Measurements from ENCODE around the gene LRMDA. TPM values are rescaled to one million over a fixed set of nuclear protein-coding genes. Genes with fewer than 3 reads are reported as not detected.

The LRMDA gene
- total RNA-seq, 3 donors from 2014 or later: 8.3 to 17.1 (median 11.1) TPM

DNA sequence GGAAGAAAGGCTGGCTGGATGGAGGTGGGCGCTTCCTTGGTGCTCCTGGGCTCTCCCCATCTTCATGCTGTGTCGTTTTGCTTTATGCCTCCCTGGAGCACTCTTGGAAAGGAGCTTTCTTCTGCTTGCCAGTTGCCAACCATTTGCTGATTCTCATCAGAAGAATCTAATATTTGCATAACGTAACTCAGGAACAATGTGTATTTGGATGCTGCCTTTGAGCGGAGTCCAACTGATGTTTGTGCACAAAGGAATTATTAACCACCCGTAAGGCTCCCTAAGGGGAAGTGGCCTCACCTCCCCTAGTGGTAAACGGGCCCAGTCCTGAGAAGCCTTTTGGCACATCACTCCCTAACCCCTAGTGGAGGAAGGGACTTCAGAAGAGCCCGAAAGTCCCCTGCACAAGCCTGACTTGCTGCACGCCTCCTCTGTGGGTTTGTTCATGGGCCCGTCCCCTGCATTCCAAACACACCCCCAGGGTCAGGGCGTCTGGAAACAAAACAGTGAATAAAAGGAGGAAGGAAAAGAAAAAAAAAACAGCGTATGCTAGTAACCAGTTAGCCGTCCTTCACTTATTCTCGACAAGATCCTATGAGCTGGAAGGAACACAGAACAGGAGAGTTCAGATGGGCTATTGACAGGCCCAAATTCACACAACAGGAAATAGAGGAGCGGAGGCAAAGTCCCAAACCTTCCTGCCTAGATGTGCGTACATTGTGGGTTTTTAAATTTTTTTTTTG is 602.2 kb downstream of the LRMDA start:
- DNase-seq (ENCODE audit: low spot score in 2 of 2): peak in 1 of 2 donors; percentile 40
- peaks cover 4 to 5% of the 10 kb centered on the region in 2 donors for H3K9me3 ChIP-seq
- H3K27me3 ChIP-seq: no peaks in the 10 kb centered on the region
- peak overlapping the region; percentile 34 to 49 for H3K27ac ChIP-seq
- H3K4me3 ChIP-seq: peak overlapping the region in 1 of 3 donors; percentile 11
- H3K36me3 ChIP-seq: no peaks in the 10 kb centered on the region
- TF ChIP-seq, protein P1, sequence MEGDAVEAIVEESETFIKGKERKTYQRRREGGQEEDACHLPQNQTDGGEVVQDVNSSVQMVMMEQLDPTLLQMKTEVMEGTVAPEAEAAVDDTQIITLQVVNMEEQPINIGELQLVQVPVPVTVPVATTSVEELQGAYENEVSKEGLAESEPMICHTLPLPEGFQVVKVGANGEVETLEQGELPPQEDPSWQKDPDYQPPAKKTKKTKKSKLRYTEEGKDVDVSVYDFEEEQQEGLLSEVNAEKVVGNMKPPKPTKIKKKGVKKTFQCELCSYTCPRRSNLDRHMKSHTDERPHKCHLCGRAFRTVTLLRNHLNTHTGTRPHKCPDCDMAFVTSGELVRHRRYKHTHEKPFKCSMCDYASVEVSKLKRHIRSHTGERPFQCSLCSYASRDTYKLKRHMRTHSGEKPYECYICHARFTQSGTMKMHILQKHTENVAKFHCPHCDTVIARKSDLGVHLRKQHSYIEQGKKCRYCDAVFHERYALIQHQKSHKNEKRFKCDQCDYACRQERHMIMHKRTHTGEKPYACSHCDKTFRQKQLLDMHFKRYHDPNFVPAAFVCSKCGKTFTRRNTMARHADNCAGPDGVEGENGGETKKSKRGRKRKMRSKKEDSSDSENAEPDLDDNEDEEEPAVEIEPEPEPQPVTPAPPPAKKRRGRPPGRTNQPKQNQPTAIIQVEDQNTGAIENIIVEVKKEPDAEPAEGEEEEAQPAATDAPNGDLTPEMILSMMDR (IDR thresholded peaks at IDR 0.05): peak in 2 of 3 donors; percentile 29 to 36
- TF ChIP-seq POLR2AphosphoS5 (IDR thresholded peaks at IDR 0.05) (peak in 1 of 3 donors; percentile 43), POLR2A (IDR thresholded peaks at IDR 0.05) (no peak)
- intact Hi-C loops (cut with DNase I; ENCODE audit: low total_unique reads): loop anchor here (5.0 kb wide), 1 partner anchor 636 kb away; no protein-coding TSS in a partner anchor
- H3K4me1 ChIP-seq: peaks cover 3 to 11% of the 10 kb centered on the region in 2 donors

DNA sequence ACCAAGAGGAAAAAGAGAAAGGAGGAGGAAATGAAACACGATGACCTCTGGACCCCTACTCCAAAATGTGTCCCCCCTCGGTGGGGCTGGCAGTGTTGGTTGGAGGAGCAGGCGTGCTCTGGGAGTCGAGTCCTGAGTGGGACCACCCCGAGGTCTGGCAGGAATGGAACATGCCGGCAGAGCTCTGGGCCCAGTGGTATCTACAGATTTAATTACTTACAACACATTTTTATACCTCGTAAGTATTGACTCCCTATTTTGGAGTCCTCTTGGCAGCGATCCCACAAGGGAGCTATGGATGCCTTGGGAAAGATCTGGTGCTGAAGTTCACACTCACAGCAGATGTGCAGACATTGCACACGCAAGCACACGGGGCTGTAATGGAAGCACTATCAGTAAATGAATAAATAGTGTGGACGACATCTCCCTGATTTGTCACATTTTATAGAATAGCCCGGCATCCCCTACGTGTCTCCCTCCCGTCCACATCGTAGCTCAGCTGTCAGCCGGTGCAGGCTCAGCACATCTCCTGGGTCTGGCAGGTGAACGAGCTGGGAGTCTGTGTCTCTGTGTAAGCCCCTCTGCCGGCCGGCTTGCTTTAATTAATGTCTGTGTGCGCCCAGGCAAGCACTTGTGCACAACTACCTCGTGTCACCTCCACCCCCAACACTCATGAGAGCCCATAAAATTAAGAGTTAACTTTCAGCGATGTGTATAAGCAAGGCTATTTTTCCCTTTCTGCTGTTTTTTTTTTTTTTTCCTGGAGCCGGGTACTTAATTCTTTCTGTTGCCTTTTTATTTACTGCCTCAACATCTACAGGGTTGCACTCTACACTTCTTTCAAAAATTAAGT is 603.2 kb downstream of the LRMDA start:
- intact Hi-C loops (cut with DNase I; ENCODE audit: low total_unique reads): loop anchor here (5.0 kb wide), 1 partner anchor 637 kb away; no protein-coding TSS in a partner anchor
- H3K4me3 ChIP-seq: no peak overlapping the region
- H3K27ac ChIP-seq: no peak overlapping the region
- no peaks in the 10 kb centered on the region for H3K36me3 ChIP-seq
- TF ChIP-seq POLR2AphosphoS5 (IDR thresholded peaks at IDR 0.05) (no peak), POLR2A (IDR thresholded peaks at IDR 0.05) (no peak)
- TF ChIP-seq, protein P1 (IDR thresholded peaks at IDR 0.05): no peak
- H3K4me1 ChIP-seq: peaks cover 3 to 11% of the 10 kb centered on the region in 2 donors
- peaks cover 9 to 10% of the 10 kb centered on the region in 2 donors for H3K9me3 ChIP-seq
- no peaks in the 10 kb centered on the region for H3K27me3 ChIP-seq
- DNase-seq (ENCODE audit: low spot score in 2 of 2): no peak

DNA sequence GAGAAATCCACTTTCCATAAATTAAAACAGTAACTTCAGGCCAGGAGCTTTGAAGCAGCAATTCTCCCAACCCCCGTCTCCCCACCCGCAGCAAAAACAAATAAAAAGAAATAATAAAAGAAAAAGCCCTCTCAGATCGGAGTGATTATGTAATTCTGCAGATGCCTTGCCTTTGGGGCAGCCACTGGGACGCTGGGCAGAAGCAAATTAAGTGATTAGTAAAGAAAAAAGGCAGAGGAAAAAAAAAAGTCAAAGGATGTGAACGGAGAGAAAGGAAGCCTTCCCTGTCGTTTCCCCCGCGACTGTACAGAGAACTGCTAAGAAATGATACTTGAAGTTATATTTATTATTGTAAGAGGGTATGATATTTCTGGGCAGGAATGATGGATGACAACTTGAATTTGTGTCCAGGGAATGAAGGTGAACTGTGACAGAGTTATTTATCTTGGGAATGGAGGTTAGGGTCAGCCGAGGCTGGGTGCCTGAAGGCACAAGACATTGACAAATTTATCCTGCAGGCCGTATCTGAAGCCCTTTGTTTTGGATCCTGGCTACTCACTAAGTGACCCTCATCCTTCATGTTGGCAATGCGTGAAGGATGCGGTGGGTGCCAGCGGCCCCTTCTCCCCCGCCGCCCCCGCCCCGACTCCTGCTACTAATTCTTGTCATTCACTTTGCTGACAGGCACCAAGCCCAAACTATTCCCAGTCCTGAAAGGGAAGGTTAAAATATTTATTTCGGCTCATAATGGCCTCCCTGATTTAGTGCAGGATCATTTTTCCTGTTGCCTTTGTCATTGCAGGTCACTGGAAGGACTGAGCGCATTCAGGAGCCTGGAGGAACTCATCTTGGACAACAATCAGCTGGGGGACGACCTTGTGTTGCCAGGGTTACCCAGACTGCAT is 604.0 kb downstream of the LRMDA start:
- Histone ChIP-seq H3K9me3 (peaks cover 9 to 10% of the 10 kb centered on the region in 2 donors), H3K27ac (peak overlapping the region in 1 of 2 donors; percentile 11), H3K4me3 (peak overlapping the region in 1 of 3 donors; percentile 30), H3K36me3 (no peaks in the 10 kb centered on the region), H3K27me3 (no peaks in the 10 kb centered on the region), H3K4me1 (peaks cover 3 to 11% of the 10 kb centered on the region in 2 donors)
- DNase-seq (ENCODE audit: low spot score in 2 of 2): no peak
- TF ChIP-seq, protein P1 (IDR thresholded peaks at IDR 0.05): no peak
- intact Hi-C loops (cut with DNase I; ENCODE audit: low total_unique reads): no loop called here

DNA sequence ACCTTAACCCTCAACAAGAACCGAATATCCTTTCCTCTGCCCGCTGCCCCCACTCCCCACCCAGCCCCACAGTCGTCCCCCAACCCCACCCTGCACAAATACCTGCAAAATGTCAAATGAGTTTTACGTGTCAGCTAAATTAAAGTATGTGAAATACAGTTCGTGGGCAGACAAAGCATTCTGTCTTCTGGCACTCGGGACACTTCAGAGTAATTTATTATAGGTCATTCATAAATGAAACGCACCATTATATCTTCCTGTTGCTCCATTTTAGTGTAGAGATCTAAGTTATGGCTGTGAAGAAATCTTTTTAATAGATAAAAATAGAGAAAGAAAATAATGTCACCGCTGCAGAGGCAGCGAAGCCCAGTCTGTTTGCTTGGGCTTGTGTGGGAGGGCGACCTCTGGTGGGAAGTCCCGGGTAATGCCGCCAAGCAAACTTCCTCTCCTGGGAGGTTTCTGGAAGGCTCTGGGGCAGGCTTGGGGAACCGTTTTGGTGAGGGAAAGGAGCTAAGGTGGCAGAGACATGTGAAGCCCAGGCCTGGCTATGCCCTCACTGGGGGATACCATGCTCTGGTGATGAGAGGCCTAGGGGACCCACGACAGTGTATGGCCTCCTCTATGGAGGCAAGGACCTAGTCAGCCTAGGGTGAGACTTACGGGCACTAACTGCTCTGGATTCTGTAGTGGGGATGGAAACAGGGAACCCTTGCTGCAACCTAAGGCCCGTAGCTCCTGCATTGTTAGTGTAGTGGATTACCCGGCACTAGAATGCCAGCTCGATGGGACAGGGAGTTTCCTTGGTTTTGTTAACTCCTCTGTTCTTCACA is 604.9 kb downstream of the LRMDA start:
- H3K4me1 ChIP-seq: peaks cover 3 to 11% of the 10 kb centered on the region in 2 donors
- TF ChIP-seq, protein P1 (IDR thresholded peaks at IDR 0.05): peak; percentile 63 to 86 (median 84)
- TF ChIP-seq POLR2A (IDR thresholded peaks at IDR 0.05): no peak
- TF ChIP-seq POLR2AphosphoS5 (IDR thresholded peaks at IDR 0.05): peak in 2 of 3 donors; percentile 18 to 54
- H3K4me3 ChIP-seq: peak overlapping the region in 1 of 3 donors; percentile 30
- no peaks in the 10 kb centered on the region for H3K36me3 ChIP-seq
- peak overlapping the region in 1 of 2 donors; percentile 11 for H3K27ac ChIP-seq
- intact Hi-C loops (cut with DNase I; ENCODE audit: low total_unique reads): no loop called here
- peak; percentile 52 to 74 for DNase-seq (ENCODE audit: low spot score in 2 of 2)
- H3K27me3 ChIP-seq: no peaks in the 10 kb centered on the region
- peaks cover 9 to 10% of the 10 kb centered on the region in 2 donors for H3K9me3 ChIP-seq
